Parathyroid adenoma (tissue), 2 donors: ENCODE data around the gene COG7.
A peak's percentile ranks its signal among the peaks of the same experiment; 100 is the strongest.
"Not testable (repeated sequence)": the region's sequence is repeated elsewhere in the genome, so short reads cannot be mapped to it uniquely, and the experiment has no call there.

ENCODE experiments used
- H2AFZ ChIP-seq: fragments of 300-600 bp; sonication (generic); one replicate; pipeline ENCODE4 v1.7.0; 2017; ENCODE audit warnings: antibody characterized with exemption, mild to moderate bottlenecking
- H3K27ac ChIP-seq: fragments of 300-600 bp; sonication (generic); one replicate; pipeline ENCODE4 v1.7.0; 2017
- H3K27me3 ChIP-seq: fragments of 300-600 bp; sonication (generic); one replicate; pipeline ENCODE4 v1.7.0; 2017; ENCODE audit warnings: low read length; ENCODE audit not compliant: control insufficient read depth, insufficient read depth
- H3K36me3 ChIP-seq: fragments of 300-600 bp; sonication (generic); one replicate; pipeline ENCODE4 v1.7.0; 2017; ENCODE audit warnings: low read length; ENCODE audit not compliant: control insufficient read depth, insufficient read depth
- H3K4me1 ChIP-seq: fragments of 300-600 bp; sonication (generic); one replicate; pipeline ENCODE4 v1.7.0; 2017; ENCODE audit warnings: control low read depth
- H3K4me2 ChIP-seq: fragments of 300-600 bp; sonication (generic); one replicate; pipeline ENCODE4 v1.7.0; 2017; ENCODE audit warnings: low read length
- H3K4me3 ChIP-seq: fragments of 300-600 bp; sonication (generic); one replicate; pipeline ENCODE4 v1.7.0; 2017; ENCODE audit warnings: low read depth, low read length
- H3K79me2 ChIP-seq: fragments of 300-600 bp; sonication (generic); one replicate; pipeline ENCODE4 v1.7.0; 2017; ENCODE audit warnings: control low read depth
- H3K9ac ChIP-seq: fragments of 300-600 bp; sonication (generic); one replicate; pipeline ENCODE4 v1.7.0; 2017; ENCODE audit warnings: mild to moderate bottlenecking
- H3K9me3 ChIP-seq: fragments of 300-600 bp; sonication (generic); one replicate; pipeline ENCODE4 v1.7.0; 2017; ENCODE audit warnings: low read length; ENCODE audit not compliant: control insufficient read depth
- TF ChIP-seq, protein P1 (sequence below): fragments of 300-600 bp; sonication (generic); IDR thresholded peaks from one replicate; pipeline ENCODE4 v1.7.0; 2017; ENCODE audit warnings: antibody characterized with exemption, mild to moderate bottlenecking
- donor health status: primary hyperparathyroidism.

Gene COG7

GRCh38 chr16:23453338-23454052 is 506 bp upstream of the COG7 start:
- H3K36me3 ChIP-seq: no peaks in the 10 kb centered on the region
- no peaks in the 10 kb centered on the region for H3K27me3 ChIP-seq
- H3K79me2 ChIP-seq: peaks cover 10% of the 10 kb centered on the region
- H3K9ac ChIP-seq: no peak overlapping the region
- H3K27ac ChIP-seq: peak overlapping the region; percentile 78
- TF ChIP-seq, protein P1, sequence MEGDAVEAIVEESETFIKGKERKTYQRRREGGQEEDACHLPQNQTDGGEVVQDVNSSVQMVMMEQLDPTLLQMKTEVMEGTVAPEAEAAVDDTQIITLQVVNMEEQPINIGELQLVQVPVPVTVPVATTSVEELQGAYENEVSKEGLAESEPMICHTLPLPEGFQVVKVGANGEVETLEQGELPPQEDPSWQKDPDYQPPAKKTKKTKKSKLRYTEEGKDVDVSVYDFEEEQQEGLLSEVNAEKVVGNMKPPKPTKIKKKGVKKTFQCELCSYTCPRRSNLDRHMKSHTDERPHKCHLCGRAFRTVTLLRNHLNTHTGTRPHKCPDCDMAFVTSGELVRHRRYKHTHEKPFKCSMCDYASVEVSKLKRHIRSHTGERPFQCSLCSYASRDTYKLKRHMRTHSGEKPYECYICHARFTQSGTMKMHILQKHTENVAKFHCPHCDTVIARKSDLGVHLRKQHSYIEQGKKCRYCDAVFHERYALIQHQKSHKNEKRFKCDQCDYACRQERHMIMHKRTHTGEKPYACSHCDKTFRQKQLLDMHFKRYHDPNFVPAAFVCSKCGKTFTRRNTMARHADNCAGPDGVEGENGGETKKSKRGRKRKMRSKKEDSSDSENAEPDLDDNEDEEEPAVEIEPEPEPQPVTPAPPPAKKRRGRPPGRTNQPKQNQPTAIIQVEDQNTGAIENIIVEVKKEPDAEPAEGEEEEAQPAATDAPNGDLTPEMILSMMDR: no peak
- H3K9me3 ChIP-seq: no peaks in the 10 kb centered on the region
- peak overlapping the region; percentile 64 for H3K4me2 ChIP-seq
- peak overlapping the region; percentile 98 for H2AFZ ChIP-seq
- H3K4me3 ChIP-seq: peak overlapping the region; percentile 83
- no peaks in the 10 kb centered on the region for H3K4me1 ChIP-seq

GRCh38 chr16:23452221-23452571 is 793 bp downstream of the COG7 start:
- H3K27me3 ChIP-seq: no peaks in the 10 kb centered on the region
- no peaks in the 10 kb centered on the region for H3K4me1 ChIP-seq
- H3K9me3 ChIP-seq: no peaks in the 10 kb centered on the region
- peaks cover 10% of the 10 kb centered on the region for H3K79me2 ChIP-seq
- H3K9ac ChIP-seq: peak overlapping the region; percentile 1
- TF ChIP-seq, protein P1: no peak
- H3K36me3 ChIP-seq: no peaks in the 10 kb centered on the region
- H3K4me3 ChIP-seq: peak overlapping the region; percentile 83
- peak overlapping the region; percentile 78 for H3K27ac ChIP-seq
- H2AFZ ChIP-seq: peak overlapping the region; percentile 98
- peak overlapping the region; percentile 64 for H3K4me2 ChIP-seq

GRCh38 chr16:23448392-23448791 is 4.6 kb downstream of the COG7 start:
- Histone ChIP-seq H2AFZ (no peak overlapping the region), H3K9me3 (no peaks in the 10 kb centered on the region), H3K79me2 (peaks cover 10% of the 10 kb centered on the region), H3K9ac (no peak overlapping the region), H3K27me3 (no peaks in the 10 kb centered on the region), H3K36me3 (no peaks in the 10 kb centered on the region), H3K27ac (no peak overlapping the region), H3K4me2 (no peak overlapping the region), H3K4me3 (no peak overlapping the region), H3K4me1 (no peaks in the 10 kb centered on the region)
- TF ChIP-seq, protein P1: no peak

DNA sequence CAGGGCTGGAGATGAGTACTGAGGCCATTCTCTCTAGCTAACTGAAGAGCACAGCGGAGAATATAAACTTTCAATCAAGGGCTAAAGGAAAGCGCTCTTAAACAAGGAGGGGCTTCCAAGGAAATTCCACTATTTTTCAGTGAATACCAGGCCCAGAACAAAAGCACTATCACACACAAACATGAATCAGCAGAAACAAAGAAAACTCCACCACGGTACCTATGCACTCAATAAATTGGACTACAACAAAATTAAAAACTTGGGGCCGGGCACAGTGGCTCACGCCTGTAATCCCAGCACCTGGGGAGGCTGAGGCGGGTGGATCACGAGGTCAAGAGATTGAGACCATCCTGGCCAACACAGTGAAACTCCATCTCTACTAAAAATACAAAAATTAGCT is 15.4 kb downstream of the COG7 start:
- H3K27ac ChIP-seq, H3K4me2 ChIP-seq, H3K9me3 ChIP-seq, H2AFZ ChIP-seq, H3K79me2 ChIP-seq, H3K36me3 ChIP-seq, H3K9ac ChIP-seq, H3K4me1 ChIP-seq, H3K27me3 ChIP-seq, H3K4me3 ChIP-seq: not testable (repeated sequence)

GRCh38 chr16:23436951-23437350 is 16.0 kb downstream of the COG7 start:
- TF ChIP-seq, protein P1: no peak
- H3K36me3 ChIP-seq: no peaks in the 10 kb centered on the region
- H3K27me3 ChIP-seq: no peaks in the 10 kb centered on the region
- no peak overlapping the region for H2AFZ ChIP-seq
- H3K9me3 ChIP-seq: no peaks in the 10 kb centered on the region
- H3K4me1 ChIP-seq: no peaks in the 10 kb centered on the region
- H3K4me3 ChIP-seq: no peak overlapping the region
- no peak overlapping the region for H3K9ac ChIP-seq
- no peak overlapping the region for H3K4me2 ChIP-seq
- H3K27ac ChIP-seq: no peak overlapping the region
- H3K79me2 ChIP-seq: peaks cover 2% of the 10 kb centered on the region
